Esophagus muscularis mucosa (tissue), 3 donors: Measurements from ENCODE around the gene CCDC158.

Experiments
- CTCF ChIP-seq, 3 experiments: fragments of 200-600 bp in 2 of 3; fragments of 450-650 bp in 1 of 3; sonication (generic) in 2 of 3; IDR thresholded peaks; one replicate each; pipeline ENCODE4 v1.5.1; 2017 to 2019; ENCODE audit warnings: antibody characterized with exemption in 3 of 3, mild to moderate bottlenecking in 2 of 3, moderate library complexity in 1 of 3
- POLR2A ChIP-seq: fragments of 450-650 bp; IDR thresholded peaks from one replicate; pipeline ENCODE4 v1.6.1; 2017; ENCODE audit warnings: antibody characterized with exemption, moderate library complexity, mild to moderate bottlenecking, low read depth

GRCh38 chr4:76301068-76301774 lies 119.7 kb downstream of the CCDC158 start:
- TF ChIP-seq CTCF (IDR thresholded peaks at IDR 0.05) (no peak), POLR2A (no peak)
